ENCODE measurements around the gene RAD51B.
A peak's percentile ranks its signal among the peaks of the same experiment; 100 is the strongest.

RAD51B gene

DNA sequence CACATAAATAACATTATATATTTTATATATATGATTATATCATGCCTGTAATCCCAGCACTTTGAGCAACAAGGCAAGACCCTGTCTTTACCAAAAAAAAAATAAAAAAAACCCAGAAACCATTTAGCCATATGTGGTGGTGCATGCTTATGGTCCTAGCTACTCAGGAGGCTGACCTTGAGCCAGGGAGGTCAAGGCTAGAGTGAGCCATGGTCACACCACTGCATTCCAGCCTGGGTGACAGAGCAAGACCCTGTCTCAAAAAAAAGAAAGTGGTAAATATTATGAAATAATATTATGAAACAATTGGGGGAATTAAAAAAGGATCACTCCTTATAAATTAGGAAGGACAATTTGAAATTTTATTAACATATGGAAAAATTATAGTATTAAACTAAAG lies 16.0 kb downstream of the RAD51B start:
- no peak for DNase-seq

GRCh38 chr14:67837011-67837624 lies 17.5 kb downstream of the RAD51B start:
- peak in 2 of 4 experiments; percentile 21 to 38 for DNase-seq

DNA sequence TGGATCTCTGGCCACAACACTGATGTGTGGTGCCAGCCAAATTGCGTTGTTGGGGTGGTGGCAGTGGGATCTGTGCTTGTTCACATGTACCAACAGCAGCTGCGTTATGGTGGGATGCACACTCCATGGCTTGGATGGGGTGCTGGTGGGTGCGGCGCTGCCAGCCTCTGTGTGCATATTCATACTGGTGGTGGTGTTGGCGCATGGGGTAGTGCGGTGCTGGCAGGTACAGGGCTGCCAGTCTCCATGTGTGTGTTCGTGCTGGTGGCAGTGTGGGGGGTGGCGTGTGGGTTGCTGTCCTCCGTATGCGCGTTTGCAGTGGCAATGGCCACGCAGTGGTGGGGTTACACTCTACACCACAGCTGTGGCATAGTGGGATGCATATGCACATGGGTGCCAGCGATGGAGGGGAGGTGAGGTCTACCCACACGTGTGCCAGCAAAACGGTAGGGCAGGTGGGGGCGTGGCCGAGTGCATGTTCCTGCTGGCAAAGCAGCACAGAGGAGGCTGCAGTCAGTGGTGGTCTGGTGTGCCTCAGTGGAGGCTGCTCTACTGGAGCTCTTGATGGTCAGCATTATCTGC lies 26.5 kb downstream of the RAD51B start:
- no peak for DNase-seq

GRCh38 chr14:67850066-67850830 lies 30.7 kb downstream of the RAD51B start:
- no peak for DNase-seq

DNA sequence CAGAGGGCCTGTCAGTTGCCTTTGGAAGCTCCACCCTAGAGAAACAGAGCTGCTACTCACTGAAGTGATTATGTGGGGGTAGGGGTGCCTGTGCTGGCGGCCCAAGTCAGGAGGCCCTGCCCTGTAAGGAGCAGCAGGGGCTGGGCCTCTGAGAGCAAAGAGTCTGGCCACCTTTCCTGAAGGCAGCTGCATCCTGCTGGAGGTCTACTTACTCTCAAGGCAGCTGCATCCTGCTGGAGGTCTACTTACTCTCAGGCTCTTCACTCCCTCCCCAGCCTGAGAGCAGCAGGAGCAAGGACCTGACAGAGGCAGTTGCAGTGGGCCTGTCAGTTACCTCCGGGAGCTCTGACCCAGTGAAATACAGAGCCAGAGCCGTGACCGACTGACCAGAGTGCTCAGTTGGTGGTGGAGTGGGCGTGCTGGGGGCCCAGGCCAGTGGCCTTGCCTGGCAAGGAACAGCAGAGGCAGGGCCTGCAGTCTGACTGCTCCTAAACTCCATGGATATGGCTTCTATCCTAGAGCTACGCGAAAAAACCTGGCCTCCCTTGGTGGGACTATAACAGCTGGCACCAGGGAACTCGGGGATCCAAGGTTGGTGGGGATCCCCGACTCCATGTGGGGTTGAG lies 32.3 kb downstream of the RAD51B start:
- DNase-seq, result no peak

- DNase-seq, result no peak
Observed at GRCh38 chr14:67852926-67853604, 33.5 kb downstream of the RAD51B start.

DNA sequence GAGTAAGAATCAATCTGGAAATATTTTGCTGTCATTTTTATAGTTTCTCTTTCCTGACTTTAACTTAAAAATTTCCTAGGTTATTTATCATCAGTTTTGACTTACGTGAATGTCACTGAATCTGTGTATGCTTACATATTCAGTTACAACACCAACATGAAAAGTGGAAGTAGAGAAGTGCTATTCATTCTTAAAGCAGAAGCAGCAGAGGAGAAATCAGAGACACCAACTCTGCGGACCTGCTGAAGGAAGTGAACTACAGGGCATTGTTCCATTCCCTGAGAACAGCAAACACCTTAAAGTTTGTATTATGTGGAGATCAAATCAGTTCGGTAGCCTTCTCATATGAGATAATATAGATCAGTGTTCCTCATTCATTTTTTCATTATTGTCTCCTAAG lies 34.1 kb downstream of the RAD51B start:
- DNase-seq, result no peak

GRCh38 chr14:67856827-67857226 lies 37.2 kb downstream of the RAD51B start:
- no peak for DNase-seq

DNA sequence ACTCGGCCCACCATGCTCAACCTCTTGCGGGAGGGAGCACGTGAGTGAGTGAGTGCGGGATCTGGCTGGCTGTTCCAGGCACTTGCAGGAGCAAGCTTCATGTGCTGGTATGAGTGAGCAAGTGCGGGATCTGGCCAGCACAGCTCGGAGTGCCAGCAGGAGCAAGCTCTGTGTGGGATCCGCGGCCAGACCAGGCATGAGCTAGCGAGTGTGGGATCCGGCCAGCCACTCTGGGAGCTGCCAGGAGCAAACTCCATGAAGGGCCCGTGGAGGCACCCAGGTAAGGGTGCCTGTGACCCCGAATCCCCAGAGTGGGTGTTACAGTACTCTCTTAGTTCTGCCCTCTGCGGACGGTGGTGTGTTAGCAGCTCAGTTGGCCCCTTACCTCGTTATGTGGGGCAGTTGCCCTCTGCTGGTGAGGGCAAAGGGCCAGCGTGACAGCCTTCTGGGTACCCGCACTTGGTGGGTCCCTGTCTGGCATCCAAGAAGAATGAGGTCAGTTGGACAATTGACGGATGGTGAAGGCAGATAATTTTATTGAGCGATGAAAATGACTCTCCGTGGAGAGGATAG lies 38.3 kb downstream of the RAD51B start:
- no peak for DNase-seq

DNA sequence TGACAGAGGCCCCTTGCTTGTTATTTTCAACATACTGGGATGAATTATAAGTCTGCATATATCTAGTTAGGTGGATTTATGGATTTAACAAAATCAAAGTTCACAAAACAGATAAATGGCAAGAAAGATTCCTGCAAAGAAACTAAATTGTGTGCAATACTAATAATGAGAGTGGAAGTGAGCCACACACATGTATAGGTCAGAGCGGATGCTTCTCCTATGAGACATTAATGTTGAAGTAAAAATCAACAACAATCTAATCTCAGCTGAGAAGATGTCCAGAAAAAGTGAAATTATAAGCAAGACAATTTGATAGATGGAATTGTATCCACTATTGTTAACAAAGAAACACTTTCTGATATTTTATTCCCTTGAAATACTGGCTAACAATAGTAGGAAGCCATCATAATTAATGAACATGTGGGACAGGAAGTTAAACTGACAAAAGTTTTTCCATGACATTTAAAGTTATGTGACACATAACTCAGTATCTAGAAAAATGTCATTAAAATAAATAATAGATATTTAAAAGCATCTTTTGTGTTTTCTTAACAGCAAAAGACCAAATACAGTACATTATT lies 39.7 kb downstream of the RAD51B start:
- no peak for DNase-seq

GRCh38 chr14:67863223-67863622 lies 43.6 kb downstream of the RAD51B start:
- no peak for DNase-seq

DNA sequence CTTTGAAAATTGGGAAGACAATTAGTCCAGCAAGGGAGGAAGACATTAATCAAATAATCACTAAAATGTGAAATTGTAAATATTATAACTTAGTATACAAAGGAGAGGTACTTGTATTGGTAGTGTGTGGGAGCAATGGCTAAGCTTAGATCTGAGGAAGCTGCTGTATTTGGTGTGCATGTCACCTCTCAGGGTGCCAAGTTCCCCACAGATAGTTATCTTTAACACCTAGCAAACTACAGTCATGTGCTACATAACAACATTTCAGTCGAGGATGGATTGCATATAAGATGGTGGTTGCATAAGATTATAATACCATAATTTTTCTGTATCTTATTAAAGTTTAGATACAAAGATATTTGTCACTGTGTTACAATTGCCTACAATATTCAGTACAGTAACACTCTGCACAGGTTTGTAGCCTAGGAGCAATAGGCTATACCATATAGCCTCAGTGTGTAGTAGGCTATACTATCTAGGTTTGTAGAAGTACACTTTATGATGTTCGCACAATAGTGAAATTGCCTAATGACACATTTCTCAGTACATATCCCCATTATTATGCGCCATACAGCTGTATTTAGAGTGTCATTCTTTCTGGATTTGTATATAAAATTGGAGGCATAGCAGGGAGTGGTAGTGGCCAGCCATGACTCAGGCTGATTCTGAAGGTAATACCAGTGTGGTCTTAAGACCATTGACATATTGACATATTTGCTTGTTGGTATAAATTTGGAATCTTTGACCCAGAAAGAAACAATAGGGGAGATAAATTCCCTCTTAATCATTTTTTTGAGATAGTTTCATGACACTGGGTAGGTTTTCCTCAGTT lies 55.8 kb downstream of the RAD51B start:
- DNase-seq, result no peak

DNA sequence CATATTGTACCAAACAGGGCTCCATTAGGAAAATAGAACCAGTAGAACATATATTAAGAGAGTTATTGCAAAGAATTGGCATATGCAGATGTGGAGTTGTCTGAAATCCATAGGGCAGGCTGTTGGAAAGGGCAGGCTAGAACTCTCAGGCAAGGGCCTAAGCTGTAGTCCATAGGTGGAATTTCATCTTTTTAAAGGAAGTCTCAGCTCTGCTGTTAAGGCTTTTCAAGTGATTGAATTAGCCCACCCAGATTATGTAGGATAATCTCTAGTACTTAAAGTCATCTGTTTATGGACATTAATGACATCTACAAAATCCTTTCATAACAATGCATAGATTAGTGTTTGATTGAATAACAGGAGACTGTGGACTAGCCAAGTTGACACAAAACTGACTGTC lies 59.4 kb downstream of the RAD51B start:
- DNase-seq, result no peak

- no peak for DNase-seq
Observed at GRCh38 chr14:67881225-67881624, 61.6 kb downstream of the RAD51B start.

GRCh38 chr14:67882986-67883555 lies 63.5 kb downstream of the RAD51B start:
- no peak for DNase-seq

- DNase-seq, result no peak
Observed at GRCh38 chr14:67883717-67884116, 64.1 kb downstream of the RAD51B start.

DNA sequence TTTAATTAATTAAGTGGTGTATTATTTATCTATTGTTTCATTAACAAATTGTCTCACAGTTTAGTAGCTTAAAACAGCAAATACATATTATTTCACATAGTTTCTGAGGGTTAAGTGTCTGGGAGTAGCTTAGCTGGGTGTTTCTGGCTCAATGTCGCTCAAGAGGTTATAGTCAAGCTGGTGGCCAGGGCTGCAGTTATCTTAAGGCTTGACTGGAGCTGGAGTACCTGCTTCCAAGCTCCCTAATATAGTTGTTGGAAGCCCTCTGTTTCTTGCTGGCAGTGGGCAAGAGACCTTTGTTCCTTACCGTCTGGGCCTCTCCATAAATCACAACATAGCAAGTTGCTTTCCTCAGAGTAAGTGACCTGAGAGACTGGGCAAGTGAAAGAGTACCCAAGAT lies 66.6 kb downstream of the RAD51B start:
- no peak for DNase-seq

- no peak for DNase-seq
Observed at GRCh38 chr14:67887478-67887877, 67.9 kb downstream of the RAD51B start.

- DNase-seq, result no peak
Observed at GRCh38 chr14:67889455-67889854, 69.9 kb downstream of the RAD51B start.

DNA sequence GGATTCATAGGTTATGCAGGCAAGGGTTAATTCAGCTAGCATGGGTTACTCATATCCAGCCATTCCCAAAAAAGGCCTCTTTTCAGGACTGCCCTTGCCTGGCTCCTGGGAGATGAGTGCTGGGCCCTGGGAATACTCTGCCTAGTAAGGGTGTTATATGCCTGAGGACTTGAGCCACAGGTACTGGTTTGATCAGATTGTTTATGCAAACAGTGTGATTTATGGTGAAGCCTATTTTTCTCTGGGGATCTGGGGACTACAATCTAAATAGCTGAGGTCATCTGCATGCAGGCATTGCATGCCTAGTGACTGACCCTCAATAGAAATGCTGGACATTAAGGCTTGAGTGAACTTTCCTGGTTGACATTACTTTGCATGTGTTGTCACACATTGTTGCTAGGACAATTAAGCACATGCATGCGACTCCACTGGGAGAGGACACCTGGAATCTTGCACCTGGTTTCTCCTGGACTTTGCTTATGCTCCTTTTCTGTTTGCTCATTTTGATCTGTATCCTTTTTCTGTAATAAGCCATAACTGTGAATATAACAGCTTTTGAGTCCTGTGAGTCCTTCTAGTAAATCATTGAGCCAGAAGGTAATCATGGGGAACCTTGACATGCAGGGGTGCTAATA lies 73.0 kb downstream of the RAD51B start:
- no peak for DNase-seq

DNA sequence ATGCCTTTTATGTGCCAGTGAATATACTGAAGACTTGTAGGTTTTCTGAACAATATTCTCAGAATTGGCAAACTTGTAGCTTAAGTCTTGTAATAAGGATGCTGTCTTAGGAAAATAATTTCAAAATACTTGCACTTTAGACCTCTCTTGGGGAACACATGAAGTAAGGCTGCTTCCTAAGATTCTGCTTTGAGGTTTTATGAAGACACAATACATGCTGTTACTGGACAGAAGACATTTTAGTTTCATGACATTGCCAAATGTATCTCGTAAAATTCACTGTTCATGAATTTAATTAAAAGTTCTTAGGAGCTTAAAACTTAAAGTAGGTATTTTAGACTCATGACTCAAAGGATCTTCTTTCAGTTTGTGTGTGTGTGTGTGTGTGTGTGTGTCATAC lies 80.7 kb downstream of the RAD51B start:
- no peak for DNase-seq
